Kidney (tissue), 14 donors: Measurements from ENCODE around the gene ANXA4. TPM values are rescaled to one million over a fixed set of nuclear protein-coding genes. Genes with fewer than 3 reads are reported as not detected.

Experiments
- DNase-seq, 5 donors: peaks; one replicate each; pipeline ENCODE4 v3.0.0-alpha.2; 2013 to 2020
- FAIRE-seq: peaks from 2 replicates; lab custom pipeline; 2012; peaks lifted over from hg19 to GRCh38; lab: Jason Lieb, UNC
- H3K27ac ChIP-seq, 2 donors: one replicate each; pipeline ENCODE4 v1.7.0; 2013; ENCODE audit warnings: low read depth in 2 of 2, low read length in 2 of 2, inconsistent platforms in 1 of 2
- H3K27me3 ChIP-seq: one replicate; pipeline ENCODE4 v1.7.1; 2013; ENCODE audit warnings: low read length, inconsistent platforms; ENCODE audit not compliant: control insufficient read depth, insufficient read depth
- H3K36me3 ChIP-seq, 3 donors: one replicate each; pipeline versions ENCODE4 v1.7.0 to v1.7.1; 2013; ENCODE audit warnings: low read length in 3 of 3, control low read depth in 1 of 3, inconsistent platforms in 1 of 3; ENCODE audit not compliant: insufficient read depth in 3 of 3, control insufficient read depth in 2 of 3
- H3K4me1 ChIP-seq, 3 donors: one replicate each; pipeline versions ENCODE4 v1.7.0 to v1.7.1; 2013; ENCODE audit warnings: low read length in 3 of 3, inconsistent platforms in 1 of 3, low read depth in 1 of 3; ENCODE audit not compliant: control insufficient read depth in 2 of 3, insufficient read depth in 2 of 3
- H3K4me3 ChIP-seq, 3 donors: one replicate each; pipeline versions ENCODE4 v1.7.0 to v1.8.1; 2013; ENCODE audit warnings: low read length in 3 of 3, control low read depth in 1 of 3, inconsistent platforms in 1 of 3
- H3K9ac ChIP-seq, 3 donors: one replicate each; pipeline versions ENCODE4 v1.7.0 to v1.7.1; 2013; ENCODE audit warnings: low read length in 3 of 3, control low read depth in 1 of 3, inconsistent platforms in 1 of 3
- H3K9me3 ChIP-seq, 3 donors: one replicate each; pipeline versions ENCODE4 v1.7.0 to v1.7.1; 2013; ENCODE audit warnings: low read length in 3 of 3, control low read depth in 1 of 3, inconsistent platforms in 1 of 3; ENCODE audit not compliant: control insufficient read depth in 2 of 3, insufficient read depth in 1 of 3
- intact Hi-C: fragments of 100-400 bp; cut with DNase I; formaldehyde crosslinking; loops from one replicate; pipeline ENCODE4 v1.11.1; 2022
- polyA plus RNA-seq: library from polyadenylated mRNA; stranded (reverse); fragments of 350-450 nt; fragmentation: Illumina TruSeq; extraction: RNeasy Lipid Tissue Mini Kit (QIAGEN cat#74804); gene quantifications from one replicate; pipeline ENCODE4 v1.2.3, GENCODE V29; 2014; ENCODE audit warnings: low read depth, low replicate concordance; ENCODE audit not compliant: insufficient read depth
- total RNA-seq: library from RNA; stranded (reverse); fragmentation: NEBNext Ultra II Directional; extraction: Animal tissue kit (Norgen Biotek cat#: 25700); gene quantifications from one replicate; pipeline ENCODE4 v1.2.1, GENCODE V29; 2021
- TF ChIP-seq, protein P1 (sequence below): IDR thresholded peaks from 3 replicates; pipeline ENCODE4 v1.5.1; 2012; ENCODE audit warnings: mild to moderate bottlenecking, moderate library complexity, borderline replicate concordance; ENCODE audit not compliant: insufficient read depth; ENCODE audit errors: extremely low read depth
- donor health status: control.
- donor health status: control.
- donor health status: control.
- donor health status: control.
- donor health status: control.
- donor health status: DM: yes; HTN: yes; CAD: no.
- donor health status: Normal renal cell carcinoma (clear cell type).

Gene ANXA4
- total and polyA plus RNA-seq, 2 donors from 2014 or later: 168 to 287 TPM

DNA sequence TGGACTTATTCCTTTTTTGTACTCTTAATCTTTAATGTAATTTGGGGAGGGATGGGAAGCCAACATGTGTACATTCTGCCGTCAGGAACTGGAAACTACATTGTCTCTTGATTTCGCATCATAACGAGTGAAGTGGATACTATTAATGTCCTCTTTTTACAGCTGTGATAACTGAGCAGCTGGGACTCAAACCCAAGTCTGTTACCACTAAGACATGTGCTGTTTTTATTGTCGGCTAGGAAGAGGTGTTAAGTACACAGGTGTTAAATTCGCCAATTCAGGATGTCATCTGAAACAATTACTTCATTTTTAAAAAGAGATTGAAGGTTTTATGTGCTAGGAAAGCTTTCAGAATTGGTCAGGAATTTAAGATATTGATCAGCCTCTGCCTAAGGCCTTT is 94.4 kb downstream of the ANXA4 start:
- Histone ChIP-seq H3K27ac (no peak overlapping the region), H3K27me3 (no peaks in the 10 kb centered on the region), H3K4me3 (no peak overlapping the region), H3K9me3 (no peaks in the 10 kb centered on the region), H3K4me1 (peaks cover 0 to 2% (median 0%) of the 10 kb centered on the region in 3 donors), H3K9ac (no peak overlapping the region), H3K36me3 (peaks cover 2% of the 10 kb centered on the region in 3 donors)
- TF ChIP-seq, protein P1, sequence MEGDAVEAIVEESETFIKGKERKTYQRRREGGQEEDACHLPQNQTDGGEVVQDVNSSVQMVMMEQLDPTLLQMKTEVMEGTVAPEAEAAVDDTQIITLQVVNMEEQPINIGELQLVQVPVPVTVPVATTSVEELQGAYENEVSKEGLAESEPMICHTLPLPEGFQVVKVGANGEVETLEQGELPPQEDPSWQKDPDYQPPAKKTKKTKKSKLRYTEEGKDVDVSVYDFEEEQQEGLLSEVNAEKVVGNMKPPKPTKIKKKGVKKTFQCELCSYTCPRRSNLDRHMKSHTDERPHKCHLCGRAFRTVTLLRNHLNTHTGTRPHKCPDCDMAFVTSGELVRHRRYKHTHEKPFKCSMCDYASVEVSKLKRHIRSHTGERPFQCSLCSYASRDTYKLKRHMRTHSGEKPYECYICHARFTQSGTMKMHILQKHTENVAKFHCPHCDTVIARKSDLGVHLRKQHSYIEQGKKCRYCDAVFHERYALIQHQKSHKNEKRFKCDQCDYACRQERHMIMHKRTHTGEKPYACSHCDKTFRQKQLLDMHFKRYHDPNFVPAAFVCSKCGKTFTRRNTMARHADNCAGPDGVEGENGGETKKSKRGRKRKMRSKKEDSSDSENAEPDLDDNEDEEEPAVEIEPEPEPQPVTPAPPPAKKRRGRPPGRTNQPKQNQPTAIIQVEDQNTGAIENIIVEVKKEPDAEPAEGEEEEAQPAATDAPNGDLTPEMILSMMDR: no peak
- DNase-seq (no peak), FAIRE-seq (no peak)
- intact Hi-C loops: no loop called here

DNA sequence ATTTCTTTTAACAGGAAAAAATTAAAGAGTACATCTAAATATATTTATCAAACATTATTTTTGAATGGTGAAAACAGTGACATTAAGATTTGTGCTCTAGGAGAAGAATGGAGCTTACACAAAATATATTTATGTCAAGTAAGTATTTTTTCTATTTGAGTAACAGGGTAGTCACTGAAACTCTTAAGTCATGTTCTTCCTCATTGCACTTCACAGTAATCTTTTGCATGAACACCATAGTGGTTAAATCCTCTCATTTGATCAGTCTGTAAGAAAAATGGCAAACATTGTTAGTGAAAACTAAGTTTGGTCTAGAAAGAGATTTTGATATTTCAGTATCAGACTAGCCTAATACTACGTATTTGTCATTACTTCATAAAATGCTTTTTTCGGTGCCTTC is 95.6 kb downstream of the ANXA4 start:
- Histone ChIP-seq H3K9me3 (no peaks in the 10 kb centered on the region), H3K4me1 (peaks cover 0 to 2% (median 0%) of the 10 kb centered on the region in 3 donors), H3K36me3 (peaks cover 2 to 7% (median 2%) of the 10 kb centered on the region in 3 donors), H3K27ac (no peak overlapping the region), H3K9ac (no peak overlapping the region), H3K27me3 (no peaks in the 10 kb centered on the region), H3K4me3 (no peak overlapping the region)
- no peak for DNase-seq
- TF ChIP-seq, protein P1: no peak
- FAIRE-seq: no peak
- intact Hi-C loops: no loop called here

DNA sequence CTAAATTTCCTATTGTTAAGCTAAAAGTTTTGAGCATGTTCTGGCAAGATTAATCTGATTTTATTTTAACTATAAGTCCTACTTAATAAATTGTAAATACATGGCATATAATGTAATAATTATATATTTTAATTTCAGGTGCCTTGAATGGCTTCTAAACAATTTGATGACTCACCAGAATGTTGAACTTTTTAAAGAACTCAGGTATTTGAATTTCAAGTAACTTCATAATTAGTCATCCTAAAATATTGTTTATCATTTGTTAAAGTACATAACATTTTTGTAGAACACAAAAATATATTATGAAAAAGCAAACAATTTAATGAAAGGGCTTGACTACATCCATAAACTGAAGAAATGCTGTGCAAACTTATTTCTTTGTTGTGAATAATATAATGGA is 102.1 kb downstream of the ANXA4 start:
- Histone ChIP-seq H3K4me3 (no peak overlapping the region), H3K9ac (no peak overlapping the region), H3K36me3 (peaks cover 6 to 21% (median 8%) of the 10 kb centered on the region in 3 donors), H3K9me3 (no peaks in the 10 kb centered on the region), H3K27me3 (no peaks in the 10 kb centered on the region), H3K4me1 (no peaks in the 10 kb centered on the region), H3K27ac (no peak overlapping the region)
- DNase-seq (no peak), FAIRE-seq (no peak)
- intact Hi-C loops: no loop called here
- TF ChIP-seq, protein P1: no peak

DNA sequence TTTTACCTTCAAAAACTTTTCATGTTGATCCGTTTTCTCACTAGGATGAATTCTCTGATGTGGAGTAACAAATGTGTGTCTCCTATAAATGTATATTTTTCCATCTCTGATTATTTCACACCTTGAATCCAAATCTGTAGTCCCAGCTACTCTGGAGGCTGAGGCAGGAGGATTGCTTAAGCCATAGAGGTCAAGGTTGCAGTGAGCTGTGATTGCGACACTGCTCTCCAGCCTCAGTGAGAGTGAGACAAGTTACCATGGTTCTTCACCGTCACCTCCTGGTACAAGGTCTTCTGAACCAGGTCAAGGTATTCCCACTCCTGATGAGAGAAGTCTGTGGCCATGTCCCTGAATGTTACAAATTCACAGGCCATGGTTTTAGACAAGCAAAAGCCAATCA is 102.6 kb downstream of the ANXA4 start:
- no peak for DNase-seq
- Histone ChIP-seq H3K4me1 (no peaks in the 10 kb centered on the region), H3K27me3 (no peaks in the 10 kb centered on the region), H3K9me3 (no peaks in the 10 kb centered on the region), H3K9ac (no peak overlapping the region), H3K36me3 (peaks cover 4 to 21% (median 9%) of the 10 kb centered on the region in 3 donors), H3K27ac (no peak overlapping the region), H3K4me3 (no peak overlapping the region)
- TF ChIP-seq, protein P1: no peak
- intact Hi-C loops: no loop called here
- FAIRE-seq: no peak
